GM13977 (cell line): ENCODE measurements around the gene FZD4.

Experiments used
- DNase-seq: peaks from one replicate; pipeline ENCODE4 v3.0.0; 2012; ENCODE audit warnings: low spot score
- CTCF ChIP-seq: IDR thresholded peaks from 2 replicates; pipeline ENCODE4 v1.5.1; 2012; ENCODE audit warnings: mild to moderate bottlenecking, control low read depth; ENCODE audit not compliant: insufficient read depth; ENCODE audit errors: extremely low read depth, missing control alignments
- in situ Hi-C: fragments of 300-500 bp; cut with MboI; formaldehyde crosslinking; loops from one replicate; pipeline ENCODE4 v1.12.0; 2022; ENCODE audit warnings: low sequenced_read_pairs, low pct_unique_long_range_greater_than_20kb, mixed read lengths, inconsistent platforms; ENCODE audit not compliant: unreplicated experiment

Gene FZD4

GRCh38 chr11:86900162-86900561, 55.0 kb downstream of the FZD4 start:
- in situ Hi-C loops = no loop called here
- TF ChIP-seq CTCF = no peak
- no peak for DNase-seq

DNA sequence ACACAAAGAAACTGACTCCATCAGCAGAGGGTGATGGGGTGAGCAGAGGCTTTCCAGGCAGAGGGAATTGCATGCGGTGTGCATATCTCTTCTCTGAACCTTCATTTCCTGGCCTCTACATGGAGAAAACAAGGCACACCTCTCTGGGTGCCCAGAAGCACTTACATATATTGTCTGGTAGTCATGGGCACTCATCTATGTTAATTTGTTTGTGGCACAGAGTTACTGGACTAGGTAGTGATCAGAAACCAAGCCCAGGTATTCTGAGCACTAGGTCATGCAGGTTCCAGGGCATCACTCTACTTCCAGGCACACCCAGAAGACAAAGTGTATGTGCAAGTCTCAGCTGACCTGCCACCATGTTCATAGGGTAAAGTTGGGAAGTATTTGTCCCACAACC, 56.5 kb downstream of the FZD4 start:
- DNase-seq = no peak
- in situ Hi-C loops = no loop called here
- no peak for TF ChIP-seq CTCF

GRCh38 chr11:86896441-86896841, 58.8 kb downstream of the FZD4 start:
- in situ Hi-C loops = no loop called here
- DNase-seq = no peak
- no peak for TF ChIP-seq CTCF
